GM12878 (cell line): ENCODE measurements around the gene KRT34.

Experiments used
- CHD4 ChIP-seq: fragments of 200-600 bp; sonication (generic); IDR thresholded peaks from 2 replicates; pipeline ENCODE4 v1.6.1; 2016; ENCODE audit warnings: mild to moderate bottlenecking
- CTCF ChIP-seq, 3 experiments: IDR thresholded peaks in 2 of 3; conservative IDR thresholded peaks in 1 of 3; 2 replicates each; pipeline ENCODE4 v1.5.1; 2011; ENCODE audit warnings: low read depth in 3 of 3, low read length in 3 of 3, mild to moderate bottlenecking in 3 of 3, control low read depth in 2 of 3, moderate library complexity in 2 of 3, inconsistent platforms in 1 of 3, mixed read lengths in 1 of 3; ENCODE audit not compliant: control insufficient read depth in 2 of 3, insufficient read depth in 1 of 3; ENCODE audit errors: extremely low read depth in 1 of 3
- EZH2 ChIP-seq: IDR thresholded peaks from 2 replicates; pipeline ENCODE4 v1.6.1; 2012; ENCODE audit warnings: low read depth, mild to moderate bottlenecking, control low read depth, inconsistent platforms, low read length, borderline replicate concordance; ENCODE audit not compliant: control insufficient read depth
- NBN ChIP-seq: fragments of 450-650 bp; IDR thresholded peaks from 2 replicates; pipeline ENCODE4 v1.6.1; 2016
- POLR2A ChIP-seq: IDR thresholded peaks from 2 replicates; pipeline ENCODE4 v1.6.1; 2011; ENCODE audit warnings: low read depth, mild to moderate bottlenecking, low read length
- REST ChIP-seq: IDR thresholded peaks from 2 replicates; pipeline ENCODE4 v1.6.1; 2012; ENCODE audit warnings: mild to moderate bottlenecking, low read depth, low read length
- ZBTB33 ChIP-seq: fragments of 450-650 bp; IDR thresholded peaks from 2 replicates; pipeline ENCODE4 v1.6.1; 2017; ENCODE audit warnings: mild to moderate bottlenecking
- ZSCAN29 ChIP-seq: fragments of 450-650 bp; IDR thresholded peaks from 2 replicates; pipeline ENCODE4 v1.6.1; 2017; ENCODE audit warnings: mild to moderate bottlenecking, moderate library complexity

GRCh38 chr17:41387670-41388069 lies 5.6 kb upstream of the KRT34 start:
- TF ChIP-seq POLR2A (no peak), NBN (no peak), REST (no peak), ZSCAN29 (no peak), ZBTB33 (no peak), CHD4 (no peak), EZH2 (no peak), CTCF (IDR thresholded peaks at IDR 0.05 in 2 of 3, conservative IDR thresholded peaks at IDR 0.05 in 1 of 3; ENCODE audit: control insufficient read depth in 2 of 3, extremely low read depth in 1 of 3, insufficient read depth in 1 of 3, low read depth in 3 of 3, low read length in 3 of 3) (no peak)
